Measurements from ENCODE around the gene LEFTY2.
A peak's percentile ranks its signal among the peaks of the same experiment; 100 is the strongest.

Gene LEFTY2

GRCh38 chr1:225926551-225927113 lies 14.4 kb downstream of the LEFTY2 start:
- Histone ChIP-seq H3K4me3 (ENCODE audit: low read depth, low read length) (no peak overlapping the region), H3K9me3 (ENCODE audit: severe bottlenecking) (no peaks in the 10 kb centered on the region), H3K36me3 (peaks cover 4% of the 10 kb centered on the region; the same call in 1 of the 2 replicates), H3K27ac (no peak overlapping the region), H3K27me3 (ENCODE audit: insufficient read depth, low read depth, severe bottlenecking) (no peaks in the 10 kb centered on the region)
- DNase-seq, result no peak
- no peak for TF ChIP-seq CTCF (IDR thresholded peaks at IDR 0.05; ENCODE audit: low read depth, low read length)

- DNase-seq, result peak; percentile 85
- H3K9me3 ChIP-seq (ENCODE audit: severe bottlenecking), result no peaks in the 10 kb centered on the region
- no peaks in the 10 kb centered on the region for H3K27me3 ChIP-seq (ENCODE audit: insufficient read depth, low read depth, severe bottlenecking)
- peak within 1 kb of the TSS; percentile 95 for H3K27ac ChIP-seq
- peak within 1 kb of the TSS; percentile 68 for H3K4me3 ChIP-seq (ENCODE audit: low read depth, low read length)
- TF ChIP-seq CTCF (IDR thresholded peaks at IDR 0.05; ENCODE audit: low read depth, low read length), result no peak
- peaks cover 6% of the 10 kb centered on the region; the same call in 1 of the 2 replicates for H3K36me3 ChIP-seq
Measured at GRCh38 chr1:225923692-225924555, 17.1 kb downstream of the LEFTY2 start, which contains the start of gene PYCR2. Gene PYCR2 (minus strand): TSS chr1:225924250. CDS start chr1:225924110, 140 bp downstream.

- no peak for DNase-seq
- peaks cover 6% of the 10 kb centered on the region; the same call in 1 of the 2 replicates for H3K36me3 ChIP-seq
- H3K27ac ChIP-seq, result peak overlapping the region; percentile 95
- no peaks in the 10 kb centered on the region for H3K27me3 ChIP-seq (ENCODE audit: insufficient read depth, low read depth, severe bottlenecking)
- no peaks in the 10 kb centered on the region for H3K9me3 ChIP-seq (ENCODE audit: severe bottlenecking)
- H3K4me3 ChIP-seq (ENCODE audit: low read depth, low read length), result peak overlapping the region; percentile 68
- TF ChIP-seq CTCF (IDR thresholded peaks at IDR 0.05; ENCODE audit: low read depth, low read length), result no peak
Measured at GRCh38 chr1:225923381-225923691, 17.7 kb downstream of the LEFTY2 start.

GRCh38 chr1:225921734-225922709 lies 19.0 kb downstream of the LEFTY2 start:
- TF ChIP-seq CTCF (IDR thresholded peaks at IDR 0.05; ENCODE audit: low read depth, low read length), result no peak
- no peaks in the 10 kb centered on the region for H3K9me3 ChIP-seq (ENCODE audit: severe bottlenecking)
- no peak for DNase-seq
- H3K27ac ChIP-seq, result no peak overlapping the region
- no peak overlapping the region for H3K4me3 ChIP-seq (ENCODE audit: low read depth, low read length)
- H3K36me3 ChIP-seq, result peaks cover 6% of the 10 kb centered on the region; the same call in 1 of the 2 replicates
- no peaks in the 10 kb centered on the region for H3K27me3 ChIP-seq (ENCODE audit: insufficient read depth, low read depth, severe bottlenecking)

- Histone ChIP-seq H3K27ac (no peak overlapping the region), H3K4me3 (ENCODE audit: low read depth, low read length) (no peak overlapping the region), H3K9me3 (ENCODE audit: severe bottlenecking) (no peaks in the 10 kb centered on the region), H3K36me3 (peaks cover 6% of the 10 kb centered on the region; the same call in 1 of the 2 replicates), H3K27me3 (ENCODE audit: insufficient read depth, low read depth, severe bottlenecking) (no peaks in the 10 kb centered on the region)
- TF ChIP-seq CTCF (IDR thresholded peaks at IDR 0.05; ENCODE audit: low read depth, low read length), result no peak
- no peak for DNase-seq
Measured at GRCh38 chr1:225919906-225920305, 21.1 kb downstream of the LEFTY2 start.

All from WERI-Rb-1 (cell line).